Activated naive CD4-positive, alpha-beta T cell treated with anti-CD3 and anti-CD28 coated beads for 36 hours (primary cell): ENCODE measurements around the gene KIF6. TPM values are rescaled to one million over a fixed set of nuclear protein-coding genes. Genes with fewer than 3 reads are reported as not detected.

Experiments
- CTCF ChIA-PET: fragments of 350-600 bp; sonication (Branson Sonifier 250); formaldehyde crosslinking; loops from one replicate; lab custom pipeline; 2021; ENCODE audit warnings: antibody characterized with exemption; lab: Charles Lee
- DNase-seq: peaks from one replicate; pipeline ENCODE4 v3.0.0-alpha.2; 2020
- H3K27ac Mint-ChIP-seq: one replicate; pipeline ENCODE4 v1.8.0; 2021; ENCODE audit warnings: mild to moderate bottlenecking, mixed read lengths
- H3K27me3 Mint-ChIP-seq: one replicate; pipeline ENCODE4 v1.8.0; 2021; ENCODE audit warnings: low read depth, mixed read lengths
- H3K36me3 Mint-ChIP-seq: one replicate; pipeline ENCODE4 v1.8.0; 2021; ENCODE audit warnings: low read depth, mixed read lengths
- H3K4me1 Mint-ChIP-seq: one replicate; pipeline ENCODE4 v1.8.0; 2021; ENCODE audit warnings: low read depth, mixed read lengths
- H3K4me3 Mint-ChIP-seq: one replicate; pipeline ENCODE4 v1.8.0; 2021; ENCODE audit warnings: mild to moderate bottlenecking, moderate library complexity, mixed read lengths
- H3K9me3 Mint-ChIP-seq: one replicate; pipeline ENCODE4 v1.8.0; 2021; ENCODE audit warnings: mixed read lengths
- intact Hi-C: fragments of 100-400 bp; cut with micrococcal nuclease; formaldehyde crosslinking; loops from one replicate; pipeline ENCODE4 v1.15.1; 2023
- total RNA-seq, 2 experiments: library from RNA; stranded (reverse); gene quantifications; one replicate each; pipeline ENCODE4 v1.2.3, GENCODE V29; 2021

Gene KIF6
- total RNA-seq, 2 experiments from 2014 or later, result 0.10 to 0.30 TPM

GRCh38 chr6:39420300-39421265 is 304.6 kb downstream of the KIF6 start:
- Mint-ChIP-seq H3K27ac (no peak overlapping the region), H3K4me1 (no peaks in the 10 kb centered on the region), H3K9me3 (no peaks in the 10 kb centered on the region), H3K36me3 (no peaks in the 10 kb centered on the region), H3K27me3 (peaks cover 2% of the 10 kb centered on the region), H3K4me3 (no peak overlapping the region)
- DNase-seq, result no peak
- intact Hi-C loops, result no loop called here
- CTCF ChIA-PET, result no interaction called here

GRCh38 chr6:39419607-39420006 is 305.6 kb downstream of the KIF6 start:
- CTCF ChIA-PET, result interaction anchor here (0.5 kb wide), 1 partner anchor 12 kb away, joined by 3 read pairs; no protein-coding TSS in a partner anchor
- intact Hi-C loops, result no loop called here
- no peak for DNase-seq
- Mint-ChIP-seq H3K4me1 (no peaks in the 10 kb centered on the region), H3K27me3 (no peaks in the 10 kb centered on the region), H3K36me3 (no peaks in the 10 kb centered on the region), H3K4me3 (no peak overlapping the region), H3K27ac (no peak overlapping the region), H3K9me3 (no peaks in the 10 kb centered on the region)

- no peak for DNase-seq
- no peak overlapping the region for H3K4me3 Mint-ChIP-seq
- H3K27ac Mint-ChIP-seq, result no peak overlapping the region
- H3K36me3 Mint-ChIP-seq, result no peaks in the 10 kb centered on the region
- CTCF ChIA-PET, result no interaction called here
- H3K9me3 Mint-ChIP-seq, result no peaks in the 10 kb centered on the region
- intact Hi-C loops, result no loop called here
- H3K27me3 Mint-ChIP-seq, result no peaks in the 10 kb centered on the region
- H3K4me1 Mint-ChIP-seq, result no peaks in the 10 kb centered on the region
Measured at GRCh38 chr6:39417440-39417839, 307.8 kb downstream of the KIF6 start.

GRCh38 chr6:39416728-39417127 is 308.5 kb downstream of the KIF6 start:
- Mint-ChIP-seq H3K27me3 (no peaks in the 10 kb centered on the region), H3K36me3 (no peaks in the 10 kb centered on the region), H3K27ac (no peak overlapping the region), H3K4me1 (no peaks in the 10 kb centered on the region), H3K4me3 (no peak overlapping the region), H3K9me3 (no peaks in the 10 kb centered on the region)
- CTCF ChIA-PET, result no interaction called here
- intact Hi-C loops, result no loop called here
- DNase-seq, result no peak

- CTCF ChIA-PET, result no interaction called here
- Mint-ChIP-seq H3K4me3 (no peak overlapping the region), H3K36me3 (no peaks in the 10 kb centered on the region), H3K4me1 (no peaks in the 10 kb centered on the region), H3K27ac (no peak overlapping the region), H3K27me3 (no peaks in the 10 kb centered on the region), H3K9me3 (no peaks in the 10 kb centered on the region)
- intact Hi-C loops, result no loop called here
- no peak for DNase-seq
Measured at GRCh38 chr6:39416026-39416425, 309.2 kb downstream of the KIF6 start.

- CTCF ChIA-PET, result no interaction called here
Measured at GRCh38 chr6:39415482-39415881, 309.7 kb downstream of the KIF6 start.

GRCh38 chr6:39411465-39411864 is 313.7 kb downstream of the KIF6 start:
- Mint-ChIP-seq H3K9me3 (no peaks in the 10 kb centered on the region), H3K36me3 (no peaks in the 10 kb centered on the region), H3K27me3 (no peaks in the 10 kb centered on the region), H3K27ac (no peak overlapping the region), H3K4me1 (no peaks in the 10 kb centered on the region), H3K4me3 (no peak overlapping the region)
- CTCF ChIA-PET, result no interaction called here
- DNase-seq, result no peak
- intact Hi-C loops, result no loop called here

More at GRCh38 chr6:39415482-39415881, 309.7 kb downstream of the KIF6 start:
- Mint-ChIP-seq H3K27ac (no peak overlapping the region), H3K36me3 (no peaks in the 10 kb centered on the region), H3K4me1 (no peaks in the 10 kb centered on the region), H3K27me3 (no peaks in the 10 kb centered on the region), H3K4me3 (no peak overlapping the region), H3K9me3 (no peaks in the 10 kb centered on the region)
- intact Hi-C loops, result no loop called here
- DNase-seq, result no peak

- Mint-ChIP-seq H3K4me3 (no peak overlapping the region), H3K9me3 (no peaks in the 10 kb centered on the region), H3K4me1 (no peaks in the 10 kb centered on the region), H3K27ac (no peak overlapping the region), H3K27me3 (no peaks in the 10 kb centered on the region), H3K36me3 (no peaks in the 10 kb centered on the region)
- CTCF ChIA-PET, result no interaction called here
- no peak for DNase-seq
- intact Hi-C loops, result no loop called here
Measured at GRCh38 chr6:39411001-39411400, 314.2 kb downstream of the KIF6 start.

- Mint-ChIP-seq H3K4me3 (no peak overlapping the region), H3K27ac (no peak overlapping the region), H3K27me3 (no peaks in the 10 kb centered on the region), H3K36me3 (no peaks in the 10 kb centered on the region), H3K9me3 (no peaks in the 10 kb centered on the region), H3K4me1 (no peaks in the 10 kb centered on the region)
- CTCF ChIA-PET, result no interaction called here
- DNase-seq, result no peak
- intact Hi-C loops, result no loop called here
Measured at GRCh38 chr6:39409889-39410288, 315.3 kb downstream of the KIF6 start.

- Mint-ChIP-seq H3K4me1 (no peaks in the 10 kb centered on the region), H3K4me3 (no peak overlapping the region), H3K27ac (no peak overlapping the region), H3K36me3 (no peaks in the 10 kb centered on the region), H3K27me3 (no peaks in the 10 kb centered on the region), H3K9me3 (no peaks in the 10 kb centered on the region)
- CTCF ChIA-PET, result interaction anchor here (0.7 kb wide), 1 partner anchor 12 kb away, joined by 3 read pairs; no protein-coding TSS in a partner anchor
- no peak for DNase-seq
- intact Hi-C loops, result no loop called here
Measured at GRCh38 chr6:39407446-39407993, 317.7 kb downstream of the KIF6 start.

- DNase-seq, result no peak
- intact Hi-C loops, result no loop called here
- no peak overlapping the region for H3K27ac Mint-ChIP-seq
- no peaks in the 10 kb centered on the region for H3K36me3 Mint-ChIP-seq
- CTCF ChIA-PET, result interaction anchor here (0.6 kb wide), 1 partner anchor 85 kb away, joined by 3 read pairs; no protein-coding TSS in a partner anchor
- no peak overlapping the region for H3K4me3 Mint-ChIP-seq
- no peaks in the 10 kb centered on the region for H3K4me1 Mint-ChIP-seq
- H3K27me3 Mint-ChIP-seq, result no peaks in the 10 kb centered on the region
- no peaks in the 10 kb centered on the region for H3K9me3 Mint-ChIP-seq
Measured at GRCh38 chr6:39404312-39404711, 320.9 kb downstream of the KIF6 start.

- intact Hi-C loops, result no loop called here
- H3K27ac Mint-ChIP-seq, result no peak overlapping the region
- CTCF ChIA-PET, result no interaction called here
- no peak overlapping the region for H3K4me3 Mint-ChIP-seq
- H3K4me1 Mint-ChIP-seq, result no peaks in the 10 kb centered on the region
- no peaks in the 10 kb centered on the region for H3K9me3 Mint-ChIP-seq
- H3K27me3 Mint-ChIP-seq, result no peaks in the 10 kb centered on the region
- no peaks in the 10 kb centered on the region for H3K36me3 Mint-ChIP-seq
- no peak for DNase-seq
Measured at GRCh38 chr6:39403304-39403703, 321.9 kb downstream of the KIF6 start.
